Uterus (tissue), 2 donors: ENCODE results near the gene LUM.

ENCODE experiments used
- CTCF ChIP-seq, 4 experiments: fragments of 200-600 bp in 2 of 4; fragments of 450-650 bp in 2 of 4; sonication (generic) in 2 of 4; IDR thresholded peaks; one replicate each; pipeline ENCODE4 v1.5.1; 2016 to 2019; ENCODE audit warnings: antibody characterized with exemption in 4 of 4, mild to moderate bottlenecking in 2 of 4, moderate library complexity in 1 of 4
- POLR2A ChIP-seq, 2 donors: fragments of 450-650 bp; IDR thresholded peaks; one replicate each; pipeline ENCODE4 v1.6.1; 2016; ENCODE audit warnings: antibody characterized with exemption in 2 of 2, mild to moderate bottlenecking in 1 of 2, moderate library complexity in 1 of 2

DNA sequence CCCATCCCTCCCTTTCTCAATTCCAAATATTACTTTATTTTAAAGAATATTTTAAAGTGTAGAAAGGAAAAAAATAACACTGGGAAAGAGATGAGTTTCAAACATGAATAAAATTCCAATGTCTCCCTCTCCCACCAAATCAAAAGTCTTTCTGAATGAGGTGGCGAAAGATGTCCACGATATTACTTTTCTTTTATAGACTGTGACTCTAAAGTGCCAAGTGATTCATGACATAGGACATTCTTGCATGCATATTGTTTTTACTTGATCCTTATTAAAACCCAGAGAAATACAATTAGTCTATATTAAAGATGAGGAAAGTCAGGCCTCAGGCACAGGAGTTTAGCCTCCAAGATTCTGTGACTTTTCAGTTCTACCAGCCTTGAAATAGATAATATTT, 16.0 kb upstream of the LUM start:
- TF ChIP-seq CTCF (IDR thresholded peaks at IDR 0.05) (no peak), POLR2A (IDR thresholded peaks at IDR 0.05) (no peak)
